Right hindlimb (tissue), 1 donor: ENCODE measurements around the gene KCNJ14.

Source experiments
- DNase-seq: peaks from one replicate; pipeline ENCODE4 v3.0.0-alpha.2; 2018

Gene KCNJ14

GRCh38 chr19:48473161-48473966 lies 18.0 kb downstream of the KCNJ14 start:
- DNase-seq, result peak; percentile 7

DNA sequence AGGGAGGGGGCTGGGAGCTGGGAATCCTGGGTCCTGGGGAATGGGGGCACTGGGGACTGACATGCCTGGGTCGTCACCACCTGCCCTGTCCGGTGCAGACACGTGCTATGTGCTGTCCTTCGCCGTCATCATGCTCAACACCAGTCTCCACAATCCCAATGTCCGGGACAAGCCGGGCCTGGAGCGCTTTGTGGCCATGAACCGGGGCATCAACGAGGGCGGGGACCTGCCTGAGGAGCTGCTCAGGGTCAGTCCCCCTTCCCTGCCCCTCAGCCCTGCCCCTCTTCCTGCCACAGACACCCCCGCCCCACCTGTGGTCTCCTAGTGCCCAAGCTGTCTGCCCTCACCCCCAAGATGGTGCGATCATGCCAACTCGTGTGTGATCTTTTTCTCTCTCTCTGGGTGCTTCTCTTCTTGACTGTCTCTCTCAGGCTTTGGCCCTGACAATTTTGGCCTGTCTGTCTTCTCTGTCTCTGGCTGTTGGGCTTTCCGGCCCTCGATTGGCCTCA lies 18.8 kb downstream of the KCNJ14 start:
- DNase-seq, result no peak

DNA sequence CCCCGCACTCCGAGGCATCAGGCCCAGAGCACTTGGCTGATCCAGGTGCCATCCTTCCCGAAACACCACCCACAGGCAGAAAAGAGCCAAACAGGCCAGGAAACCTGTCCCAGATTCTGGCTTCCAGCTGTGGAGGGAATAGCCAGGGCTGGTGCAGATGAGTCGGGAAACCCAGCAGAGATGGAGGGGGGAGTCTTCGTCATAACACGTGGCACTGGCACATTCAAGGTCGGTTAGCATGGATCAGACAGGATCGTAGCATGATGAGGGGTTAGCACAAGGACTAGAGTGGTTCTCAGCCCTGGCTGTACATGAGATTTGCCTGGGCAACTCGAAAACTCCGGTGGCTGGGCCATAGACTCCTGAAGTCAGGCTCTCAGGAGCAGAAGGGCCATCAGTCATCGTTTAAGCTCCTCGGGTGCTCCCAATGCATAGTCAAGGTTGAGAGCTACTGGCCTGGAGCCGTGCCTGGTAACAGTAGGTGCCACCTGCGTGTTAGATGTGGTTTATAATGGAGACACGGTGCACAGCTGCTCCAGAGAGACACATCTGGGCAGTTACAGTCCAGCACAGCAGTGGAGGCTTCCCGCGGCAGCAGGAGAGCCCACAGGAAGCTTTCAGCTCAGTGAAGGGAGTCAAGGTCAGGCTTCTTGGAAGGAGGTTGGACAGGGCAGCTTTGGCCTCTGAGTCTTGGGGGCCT lies 20.1 kb downstream of the KCNJ14 start:
- DNase-seq, result peak; percentile 13

DNA sequence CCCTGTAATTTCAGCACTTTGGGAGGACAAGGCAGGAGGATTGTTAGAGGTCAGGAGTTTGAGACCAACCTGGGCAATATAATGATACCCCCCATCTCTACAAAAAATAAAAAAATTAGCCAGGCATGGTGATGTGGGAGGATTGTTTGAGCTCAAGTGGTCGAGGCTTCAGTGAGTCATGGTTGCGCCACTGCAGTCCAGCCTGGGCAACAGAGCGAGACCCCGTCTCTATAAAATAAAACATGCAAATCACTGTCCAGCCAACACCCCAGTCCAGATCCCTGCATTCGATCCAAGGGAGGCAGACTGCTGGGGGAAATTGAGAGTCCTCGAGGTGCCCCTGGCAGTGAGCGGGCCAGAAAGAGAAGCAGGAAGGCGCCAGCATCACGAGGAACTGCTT lies 20.8 kb downstream of the KCNJ14 start:
- DNase-seq, result no peak

DNA sequence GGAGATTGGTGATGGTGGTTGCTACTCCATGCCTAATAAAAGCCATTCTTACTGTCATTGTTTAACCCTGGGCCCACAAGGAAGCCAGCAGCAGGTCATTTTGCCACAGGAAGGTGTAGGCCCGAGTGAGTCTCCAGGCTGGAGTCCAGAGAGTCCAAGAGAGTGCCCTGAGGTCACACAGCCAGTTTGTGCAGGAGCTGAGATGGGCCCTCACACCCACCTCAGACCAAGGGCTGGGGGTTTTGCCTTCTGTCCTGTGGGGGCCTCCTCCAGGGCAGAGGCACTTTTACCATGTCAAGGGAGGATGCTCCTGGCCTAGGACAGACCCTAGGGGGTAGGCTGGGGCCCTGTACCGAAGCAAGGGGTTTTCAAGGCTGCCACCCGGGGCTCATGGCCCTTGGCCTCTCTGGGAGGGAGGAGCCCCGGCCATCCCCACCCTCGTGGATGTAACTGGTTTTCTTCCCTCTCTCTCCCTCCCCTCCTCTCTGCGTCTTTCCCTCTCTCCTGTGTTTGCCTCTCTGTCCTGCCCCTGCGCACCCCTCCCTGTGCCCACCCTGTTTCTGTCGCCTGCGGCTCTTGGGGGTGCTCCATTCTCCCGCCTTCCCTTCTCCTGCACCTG lies 21.8 kb downstream of the KCNJ14 start:
- peak; percentile 33 for DNase-seq

DNA sequence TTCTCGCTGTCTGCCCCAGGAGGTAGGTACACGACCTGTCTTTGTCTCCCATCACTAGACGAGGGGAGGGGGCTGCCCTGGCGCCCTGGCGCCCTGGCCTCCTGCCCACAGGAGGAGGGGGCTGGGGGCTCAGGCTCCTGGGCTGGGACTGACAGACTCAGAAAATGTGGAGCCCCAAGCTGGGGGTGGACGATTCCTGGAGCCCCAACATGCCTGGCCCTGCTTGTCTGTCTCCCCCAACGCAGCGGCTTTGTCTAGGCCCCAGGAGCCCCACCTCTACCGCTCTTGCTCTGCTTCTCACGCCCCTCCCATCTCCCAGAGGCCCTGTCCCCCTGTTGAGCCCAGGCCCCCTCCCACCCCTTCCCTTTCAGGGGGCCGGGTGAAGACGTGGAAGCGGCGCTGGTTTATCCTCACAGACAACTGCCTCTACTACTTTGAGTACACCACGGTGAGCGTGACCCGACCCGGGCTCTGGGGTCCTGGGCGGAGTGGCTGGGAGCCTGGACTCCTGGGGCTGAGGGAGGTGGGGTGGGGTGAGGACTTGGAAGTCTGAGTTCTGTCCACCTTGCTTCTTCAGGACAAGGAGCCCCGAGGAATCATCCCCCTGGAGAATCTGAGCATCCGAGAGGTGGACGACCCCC lies 22.4 kb downstream of the KCNJ14 start:
- DNase-seq, result peak; percentile 19

GRCh38 chr19:48478339-48479256 lies 23.2 kb downstream of the KCNJ14 start:
- peak; percentile 21 for DNase-seq

GRCh38 chr19:48479686-48480085 lies 24.3 kb downstream of the KCNJ14 start:
- peak; percentile 26 for DNase-seq

GRCh38 chr19:48480183-48480557 lies 24.8 kb downstream of the KCNJ14 start:
- DNase-seq, result peak; percentile 72

GRCh38 chr19:48480558-48481500 lies 25.5 kb downstream of the KCNJ14 start:
- DNase-seq, result peak; percentile 74

DNA sequence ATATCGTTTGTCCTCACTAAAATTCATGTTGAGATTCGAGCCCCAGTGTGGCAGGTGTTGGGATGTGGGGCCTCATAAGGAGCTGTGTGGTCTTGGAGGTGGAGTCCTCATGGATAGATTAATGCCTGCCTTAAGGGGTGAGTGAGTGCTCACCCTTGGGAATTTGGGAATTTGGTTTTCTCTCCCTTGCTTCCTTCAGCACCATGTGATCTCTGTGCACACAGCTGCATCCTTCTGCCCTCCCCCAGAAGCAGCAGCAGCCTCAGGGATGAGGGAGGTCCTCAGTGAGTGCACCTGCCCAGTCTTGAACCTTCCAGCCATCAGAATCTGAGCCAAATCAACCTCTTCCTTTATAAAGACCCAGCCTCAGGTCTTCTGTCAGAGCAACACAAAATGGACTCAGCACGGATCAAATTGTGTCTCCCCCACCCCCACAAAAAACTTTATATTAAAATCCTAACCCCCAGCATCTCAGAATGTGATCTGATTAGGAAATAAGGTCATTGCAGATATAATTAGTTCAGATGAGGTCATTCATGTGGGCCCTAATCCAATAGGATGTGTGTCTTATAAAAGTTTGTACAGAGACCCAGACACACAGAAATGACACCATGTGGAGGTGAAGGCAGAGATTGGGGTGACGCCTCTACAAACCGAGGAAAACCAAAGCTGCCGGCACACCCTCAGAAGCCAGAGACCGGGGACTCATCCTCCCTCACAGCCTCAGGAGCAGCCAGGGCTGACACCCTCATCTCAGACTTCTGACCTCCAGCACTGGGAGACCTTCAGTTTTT lies 26.7 kb downstream of the KCNJ14 start:
- no peak for DNase-seq

GRCh38 chr19:48483301-48483700 lies 27.9 kb downstream of the KCNJ14 start:
- DNase-seq, result no peak

DNA sequence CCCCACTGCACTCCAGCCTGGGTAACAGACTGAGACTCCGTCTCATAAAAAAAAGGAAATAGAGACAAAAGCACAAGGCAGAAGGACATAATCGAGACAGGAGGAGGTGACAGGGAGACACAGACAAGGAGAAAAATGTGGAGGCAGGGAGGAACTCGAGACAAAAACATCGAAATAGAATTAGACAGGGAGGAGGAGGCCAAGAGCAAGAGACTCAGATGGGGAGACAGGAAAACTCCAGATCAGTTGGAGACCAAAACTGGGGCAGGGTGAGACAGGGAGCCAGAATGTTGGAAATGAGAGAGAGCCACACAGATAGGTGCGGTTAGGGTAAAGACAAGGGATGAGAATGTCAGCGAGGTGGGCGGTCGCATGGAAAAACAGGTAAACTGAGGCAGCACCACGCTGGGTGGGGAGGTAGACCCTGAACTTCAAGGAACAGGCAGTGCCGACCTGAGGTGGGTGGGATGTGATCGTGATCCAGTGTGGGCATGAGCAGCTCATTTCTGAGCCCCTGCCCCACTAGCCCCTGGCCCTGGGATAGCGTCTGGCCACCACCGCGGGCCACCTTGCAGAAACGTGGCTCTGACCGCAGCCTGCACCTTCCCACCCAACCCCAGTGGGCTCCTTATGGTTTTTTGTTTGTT lies 29.0 kb downstream of the KCNJ14 start:
- DNase-seq, result peak; percentile 8

DNA sequence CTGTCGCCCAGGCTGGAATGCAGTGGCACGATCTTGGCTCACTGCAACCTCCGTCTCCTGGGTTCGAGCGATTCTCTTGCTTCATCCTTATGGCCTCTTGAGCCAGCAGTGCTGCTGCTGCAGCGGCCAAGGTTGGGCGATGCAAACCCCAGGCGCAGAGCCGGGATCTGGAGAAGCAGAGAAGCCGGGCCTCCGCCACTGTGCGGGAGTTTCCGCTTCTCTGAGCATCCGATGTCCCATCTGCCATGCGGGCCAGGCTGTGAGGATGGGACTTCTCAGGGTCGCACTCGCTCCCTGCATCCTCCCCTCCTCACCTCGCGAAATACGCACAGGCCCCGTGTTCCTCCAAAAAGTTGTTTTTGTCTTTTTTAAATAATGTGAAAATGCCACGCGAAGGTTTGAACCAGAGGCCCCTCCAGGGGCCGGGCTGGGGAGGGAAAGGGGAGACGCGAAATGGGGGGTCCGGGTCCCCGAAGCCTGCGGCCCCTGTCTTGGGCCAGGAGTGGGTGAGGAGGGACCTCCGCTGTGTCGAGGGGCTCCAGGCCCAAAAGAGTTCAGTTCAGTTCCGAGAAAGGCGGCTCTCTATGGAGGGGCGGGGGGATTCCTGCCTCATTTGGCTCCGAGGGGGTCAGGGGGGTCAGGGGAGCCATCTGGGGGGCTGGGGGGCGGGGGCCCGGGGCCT lies 29.7 kb downstream of the KCNJ14 start:
- DNase-seq, result peak; percentile 17

GRCh38 chr19:48486706-48487105 lies 31.3 kb downstream of the KCNJ14 start:
- peak; percentile 9 for DNase-seq

GRCh38 chr19:48487544-48487943 lies 32.2 kb downstream of the KCNJ14 start:
- DNase-seq, result peak; percentile 8

DNA sequence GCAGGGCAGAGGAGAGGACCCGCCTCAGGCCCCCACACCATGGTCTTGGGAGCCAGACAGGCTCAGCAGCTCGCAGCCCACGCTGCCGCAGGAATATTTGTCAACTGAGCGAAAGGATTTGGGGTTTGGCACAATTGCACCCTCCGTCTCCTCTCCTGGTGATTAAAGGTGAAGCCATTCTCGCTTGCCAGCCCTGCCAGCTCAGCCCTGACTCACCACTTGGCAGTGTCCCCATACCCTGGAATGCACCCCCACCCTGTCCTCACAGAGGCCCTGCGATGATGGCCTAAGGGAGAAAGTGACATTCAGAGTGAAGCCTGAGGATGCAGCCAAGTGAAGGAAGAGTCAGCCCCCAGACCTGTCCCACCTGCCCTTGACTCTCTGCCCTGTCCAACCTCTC lies 32.6 kb downstream of the KCNJ14 start:
- peak; percentile 50 for DNase-seq

DNA sequence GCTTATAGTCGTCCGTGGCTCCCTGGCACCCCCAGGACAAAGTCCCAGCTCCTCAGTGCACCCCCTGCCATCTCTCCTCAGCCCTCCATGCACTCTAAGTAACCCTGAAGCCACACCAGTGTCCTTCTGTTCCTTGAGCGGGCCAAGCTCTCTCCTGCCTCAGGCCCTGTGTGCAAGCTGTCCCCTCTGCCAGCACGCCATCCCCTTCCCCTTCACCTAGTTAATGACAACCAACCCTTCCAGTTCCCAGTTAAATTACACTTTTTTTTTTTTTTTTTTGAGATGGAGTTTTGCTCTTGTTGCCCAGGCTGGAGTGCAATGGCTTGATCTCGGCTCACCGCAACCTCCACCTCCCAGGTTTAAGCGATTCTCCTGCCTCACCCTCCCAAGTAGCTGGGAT lies 33.1 kb downstream of the KCNJ14 start:
- peak; percentile 12 for DNase-seq
